ENCODE measurements around the gene MSMP.

MSMP gene

DNA sequence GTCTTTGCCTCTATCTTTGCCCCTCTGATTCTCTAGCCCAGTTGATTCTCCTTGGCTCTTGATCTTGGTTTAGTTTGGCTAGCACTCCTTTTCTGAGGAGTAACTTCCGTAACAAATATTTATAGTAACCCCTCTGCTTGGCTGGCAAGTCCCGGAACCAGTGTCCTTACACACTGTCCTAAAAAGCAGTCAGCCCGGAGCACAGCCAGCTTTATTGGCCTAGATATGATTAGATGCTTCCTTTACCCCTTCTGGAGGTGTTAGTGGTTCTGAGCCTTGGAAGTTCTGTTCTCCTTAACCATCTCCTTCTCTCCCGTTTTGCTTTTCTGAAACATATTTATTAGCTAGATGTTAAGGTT is 17.0 kb upstream of the MSMP start:
- DNase-seq, result no peak

DNA sequence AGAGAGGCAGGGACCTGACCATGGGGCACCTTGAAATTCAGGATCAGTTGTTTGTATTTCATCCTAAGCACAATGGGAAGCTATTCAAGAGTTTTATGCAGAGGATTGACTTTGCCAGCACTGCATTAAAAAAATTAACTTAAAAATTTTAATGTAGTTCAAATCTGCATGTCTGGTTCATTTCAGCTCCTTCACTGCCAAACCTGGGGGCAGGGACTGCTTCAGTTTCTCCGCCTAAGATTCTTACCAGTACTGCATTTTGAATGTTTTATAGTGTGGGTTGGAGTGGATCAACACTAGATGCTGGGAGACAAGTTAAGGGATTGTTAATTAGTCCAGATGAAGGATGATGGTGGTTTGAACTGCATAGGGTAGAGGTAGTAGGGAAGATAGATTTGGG is 15.7 kb upstream of the MSMP start:
- no peak for DNase-seq

DNA sequence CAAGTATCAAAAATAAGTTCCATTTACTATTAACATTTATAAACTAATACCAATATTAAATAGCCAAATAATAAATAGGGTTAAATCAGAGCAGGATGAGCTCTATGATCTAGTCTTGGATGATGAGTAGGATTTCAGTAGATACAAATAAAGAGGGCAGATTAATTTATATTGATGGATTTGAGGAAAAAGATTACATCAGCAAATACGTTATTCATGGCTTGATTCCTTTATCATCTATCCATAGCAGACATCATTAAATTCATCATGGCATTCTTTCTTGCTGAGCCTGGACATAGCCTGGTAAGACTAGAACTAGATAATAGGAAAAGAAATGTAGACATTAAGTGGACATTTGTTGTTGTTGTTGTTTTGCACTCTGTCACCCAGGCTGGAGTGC is 13.4 kb upstream of the MSMP start:
- DNase-seq, result no peak

DNA sequence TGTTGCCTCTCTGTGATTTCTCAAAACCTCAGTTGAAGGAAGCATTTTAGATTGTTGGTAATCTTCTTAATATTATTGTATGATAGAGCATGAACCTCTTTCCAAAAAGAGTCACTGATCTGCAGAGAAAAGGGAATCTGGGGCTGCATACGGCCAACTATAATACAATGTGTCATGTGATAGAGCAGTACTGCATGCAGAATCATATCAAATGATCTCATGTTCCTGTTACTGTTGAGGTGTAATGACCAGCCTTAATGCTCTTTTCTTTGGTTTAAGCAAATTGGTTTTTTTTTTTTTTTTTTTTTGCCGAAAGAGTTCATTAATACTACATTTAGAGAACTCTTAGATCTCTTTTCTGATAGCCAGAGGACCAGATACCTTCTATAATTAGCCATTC is 12.9 kb upstream of the MSMP start:
- DNase-seq, result no peak

DNA sequence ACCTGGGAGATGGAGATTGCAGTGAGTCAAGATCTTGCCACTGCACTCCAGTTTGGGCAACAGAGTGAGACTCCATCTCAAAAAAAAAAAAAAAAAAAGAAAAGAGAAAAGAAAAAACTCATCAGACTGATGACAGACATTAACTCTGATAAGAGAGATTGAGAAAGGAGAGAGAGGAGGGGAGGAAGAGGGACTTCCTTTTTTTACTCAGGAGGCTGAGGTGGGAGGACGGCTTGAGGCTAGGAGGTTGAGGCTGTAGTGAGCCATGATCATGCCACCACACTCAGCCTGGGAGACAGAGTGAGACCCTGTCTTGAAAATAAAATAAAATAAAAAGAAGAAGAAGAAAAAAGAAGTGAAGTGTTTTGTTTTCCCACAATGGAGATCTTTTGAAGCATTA is 9.7 kb upstream of the MSMP start:
- no peak for DNase-seq

DNA sequence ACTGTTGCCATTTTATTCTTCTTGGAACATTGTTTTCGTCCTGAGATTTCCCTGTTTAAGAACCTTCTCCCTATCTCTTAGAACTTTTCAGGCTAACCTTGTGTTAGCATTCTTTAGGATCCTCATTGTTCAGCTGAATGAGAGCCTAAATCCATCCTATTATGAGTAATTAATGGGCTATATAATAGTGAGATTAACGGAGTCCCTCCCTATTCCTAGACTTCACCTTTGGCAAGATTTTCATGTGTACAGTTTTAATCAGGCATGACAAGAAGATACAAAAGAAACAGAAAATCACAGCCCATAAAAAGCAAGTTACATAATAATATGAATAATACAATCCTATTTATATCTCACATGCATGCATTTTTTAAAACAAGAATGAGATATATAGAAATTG is 9.1 kb upstream of the MSMP start:
- no peak for DNase-seq

DNA sequence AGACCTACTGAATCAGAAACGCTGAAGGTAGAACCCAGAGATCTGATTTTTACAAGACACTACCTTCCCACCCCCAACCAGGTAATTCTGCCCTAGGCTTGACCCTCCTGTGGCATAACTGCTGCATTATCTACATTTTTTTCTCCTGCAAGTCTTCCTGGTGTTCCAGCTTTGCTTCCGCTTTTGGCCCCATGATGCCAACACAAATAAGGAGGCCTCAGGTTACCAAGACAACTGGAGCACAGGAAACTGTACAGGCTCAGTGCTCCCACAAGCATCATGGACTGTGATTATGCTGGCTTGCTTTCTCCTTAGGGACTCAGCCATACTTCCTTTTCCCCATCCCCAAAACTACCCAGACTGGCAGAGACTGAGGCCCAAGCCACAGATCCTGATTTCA is 6.6 kb upstream of the MSMP start:
- no peak for DNase-seq

DNA sequence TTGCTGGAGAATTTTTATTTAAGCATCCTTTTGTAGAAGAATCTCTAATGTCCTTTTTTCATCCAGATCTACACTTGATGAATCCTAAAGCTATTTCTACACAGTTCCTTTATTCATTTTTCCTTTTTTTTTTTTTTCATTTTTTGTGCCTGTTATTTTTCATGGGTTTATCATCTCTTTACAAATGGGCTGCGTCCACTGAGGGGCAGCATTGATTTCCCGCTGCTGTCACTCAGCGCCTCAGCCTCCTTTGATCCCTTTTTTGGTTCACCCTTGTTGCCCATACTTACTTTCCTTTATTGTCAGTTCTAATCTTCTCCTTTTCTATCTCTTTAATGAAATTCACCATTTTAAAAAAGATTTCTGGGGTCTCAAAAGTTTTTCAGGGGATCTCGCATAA is 5.7 kb upstream of the MSMP start:
- DNase-seq, result no peak

DNA sequence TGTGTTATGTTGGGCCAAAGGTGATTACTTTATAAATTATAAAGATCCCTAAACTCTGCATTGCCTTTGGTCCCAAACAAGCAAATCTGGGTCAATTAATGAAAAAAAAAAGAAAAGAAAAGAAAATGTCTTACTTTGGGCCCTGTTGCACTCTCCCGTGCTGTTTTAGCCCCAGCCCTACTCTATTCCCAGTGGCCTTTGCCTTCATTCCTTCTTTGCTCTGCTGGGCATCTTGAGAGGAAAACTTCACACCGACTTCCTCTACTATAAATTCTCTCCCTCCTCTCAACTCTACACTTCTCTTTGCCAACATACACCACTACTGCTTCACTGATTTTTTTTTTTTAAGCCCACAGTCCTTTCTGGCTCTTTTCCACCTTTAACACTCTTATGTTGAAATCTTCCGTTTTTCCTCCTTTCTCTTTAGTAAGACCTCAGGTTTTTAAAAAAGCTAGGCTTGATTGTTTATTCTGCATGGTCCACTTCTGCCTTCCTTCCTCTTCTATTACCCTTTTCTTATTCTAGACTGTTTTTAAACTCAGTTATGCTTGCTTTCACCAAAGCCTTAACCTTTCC is 4.5 kb upstream of the MSMP start:
- no peak for DNase-seq

DNA sequence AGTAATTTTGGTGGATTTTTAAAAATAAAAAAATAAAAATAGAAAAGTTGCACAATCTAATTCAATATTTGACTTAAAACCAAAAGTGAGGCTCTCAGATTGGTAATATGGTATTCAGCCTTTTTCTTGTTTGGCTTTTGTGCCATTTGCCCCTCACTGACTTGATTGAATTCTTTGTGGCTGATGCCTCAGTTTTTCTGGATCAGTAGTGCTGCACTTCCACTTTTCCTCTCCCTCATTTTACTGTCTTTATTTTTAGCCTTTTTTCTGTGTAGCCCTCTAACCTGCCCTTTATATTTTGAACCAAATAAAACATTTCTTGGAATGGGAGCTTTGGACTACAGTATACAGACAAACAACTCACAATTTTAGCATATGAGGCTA is 3.8 kb upstream of the MSMP start:
- no peak for DNase-seq

DNA sequence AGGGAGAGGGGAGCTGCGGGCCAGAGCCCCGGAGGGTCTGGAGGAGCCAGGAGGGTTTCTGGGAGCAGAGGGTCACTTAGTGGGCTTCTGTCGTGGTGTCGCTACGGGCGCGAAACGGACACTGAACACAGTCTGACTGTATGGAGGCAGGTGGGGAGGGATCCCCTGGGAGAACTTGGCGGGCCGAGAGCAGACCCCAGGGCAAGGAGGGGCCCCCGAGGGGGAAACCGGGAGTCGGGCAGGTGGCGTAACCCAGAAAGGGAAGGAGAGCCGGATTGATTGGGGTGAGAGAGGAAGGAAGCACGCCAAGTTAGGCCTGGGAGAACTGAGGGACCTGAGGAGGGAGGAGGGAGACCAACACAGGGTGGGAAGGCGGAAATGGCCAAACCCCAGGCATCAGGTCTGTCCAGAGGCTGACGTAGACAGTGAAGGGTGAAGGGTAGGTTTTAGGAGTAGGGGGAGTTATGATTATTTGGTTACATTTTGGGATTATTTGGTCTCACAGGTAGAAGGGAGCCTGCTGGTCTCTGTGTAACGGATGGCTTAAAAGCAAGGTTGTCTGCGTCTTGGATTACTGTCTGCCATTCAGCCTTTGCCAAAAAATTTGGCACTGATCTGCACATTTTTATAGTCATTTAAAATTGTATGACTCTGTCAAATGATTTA is 3.3 kb upstream of the MSMP start:
- DNase-seq, result peak in 1 of 2 donors; percentile 8

DNA sequence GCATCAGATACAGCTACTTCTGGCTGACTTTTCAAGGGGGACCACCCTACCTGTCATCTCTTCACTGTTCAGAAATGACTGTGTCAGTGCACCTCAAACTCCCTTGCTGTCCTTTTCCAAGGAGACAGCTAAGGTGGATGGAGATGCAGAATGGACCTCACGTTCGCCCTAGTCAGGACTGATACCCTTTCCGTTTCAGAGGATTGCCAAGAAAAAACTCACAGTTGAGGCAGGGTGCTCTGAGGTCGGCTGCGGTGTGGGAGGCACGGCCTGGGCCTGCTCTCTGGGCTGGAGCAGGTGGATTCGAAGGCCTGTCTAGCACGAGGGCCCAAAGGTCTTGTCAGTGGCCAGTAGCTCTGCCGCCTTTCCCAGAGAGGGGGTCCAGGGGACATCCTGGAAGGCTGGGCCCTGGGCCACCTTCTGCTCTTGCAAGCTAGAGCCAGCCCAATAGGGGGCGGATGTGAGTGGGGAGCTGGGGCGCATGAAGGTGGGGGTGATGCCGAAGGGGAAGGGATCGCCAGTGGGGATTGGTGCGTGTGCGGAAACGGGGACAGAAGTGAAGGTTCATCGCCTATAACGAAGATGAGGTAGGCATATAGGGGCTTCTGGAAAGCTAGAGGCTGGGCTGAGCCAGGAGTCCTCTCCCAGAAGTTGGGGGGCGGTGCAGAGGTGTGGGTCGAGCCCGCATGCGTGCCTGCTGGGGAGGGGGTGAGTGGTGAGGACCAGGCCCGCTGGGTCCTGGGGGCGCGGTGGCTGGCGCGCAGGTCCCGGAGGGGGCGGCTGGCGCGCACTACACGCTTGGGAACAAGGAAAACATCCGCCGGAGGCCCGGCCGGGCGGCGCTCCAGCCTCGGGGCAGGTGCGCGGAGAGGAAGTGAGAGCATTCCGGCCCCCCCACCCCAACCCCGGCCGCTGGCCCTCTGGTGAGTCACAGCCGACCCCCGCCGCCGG is 2.5 kb upstream of the MSMP start:
- DNase-seq, result peak; percentile 76 to 82

DNA sequence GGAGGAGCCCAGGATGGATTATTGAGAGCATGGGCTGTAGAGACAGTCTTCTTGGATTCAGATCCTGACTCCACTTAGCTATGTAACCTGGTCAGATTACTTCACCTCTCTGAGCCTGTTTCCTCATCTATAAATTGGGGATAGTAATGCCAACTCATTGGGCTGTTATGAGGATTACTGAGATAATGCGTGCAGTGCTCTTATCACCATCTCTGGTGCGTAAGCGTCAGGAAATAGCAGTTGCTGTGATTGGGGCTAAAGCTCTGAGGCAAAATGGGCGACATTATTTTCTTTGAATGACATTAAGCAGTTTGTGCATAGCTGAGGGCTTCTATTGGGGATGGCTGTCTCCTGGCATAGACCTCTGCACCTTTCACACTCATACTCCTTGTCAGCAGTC is 995 bp upstream of the MSMP start:
- no peak for DNase-seq

DNA sequence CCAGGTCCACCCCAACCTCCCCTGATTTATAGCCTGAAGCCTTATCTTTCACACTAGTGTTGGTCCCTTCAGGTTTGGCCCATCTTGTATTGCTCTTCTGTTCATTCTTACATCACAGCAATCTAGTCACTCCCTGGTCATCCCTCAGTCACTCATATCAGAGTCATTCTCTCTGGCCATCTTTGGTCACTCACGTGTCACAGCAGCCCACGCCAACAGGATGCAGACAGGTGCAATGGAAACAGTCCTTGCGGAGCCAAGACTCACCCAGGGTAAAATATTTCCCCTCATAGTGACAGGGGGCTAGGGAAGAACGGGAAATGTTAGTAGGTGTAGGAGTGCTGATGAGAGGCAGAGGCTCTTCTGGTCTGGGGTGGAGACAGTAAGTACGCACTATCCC is 610 bp downstream of the MSMP start:
- no peak for DNase-seq

DNA sequence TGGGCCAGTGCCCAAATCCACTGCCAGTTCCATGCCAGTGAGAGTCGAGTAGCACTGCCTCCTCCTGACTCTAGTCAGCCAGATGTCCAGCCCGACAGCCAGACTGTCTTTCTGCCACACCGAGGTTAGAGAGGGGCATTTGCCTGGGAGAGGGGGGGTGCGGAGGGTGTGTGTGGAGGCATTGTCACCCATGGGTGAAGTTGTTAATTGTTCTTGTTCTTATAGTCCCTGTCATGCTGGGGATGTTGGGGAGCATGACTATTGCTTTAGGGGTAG is 3.9 kb downstream of the MSMP start:
- no peak for DNase-seq

DNA sequence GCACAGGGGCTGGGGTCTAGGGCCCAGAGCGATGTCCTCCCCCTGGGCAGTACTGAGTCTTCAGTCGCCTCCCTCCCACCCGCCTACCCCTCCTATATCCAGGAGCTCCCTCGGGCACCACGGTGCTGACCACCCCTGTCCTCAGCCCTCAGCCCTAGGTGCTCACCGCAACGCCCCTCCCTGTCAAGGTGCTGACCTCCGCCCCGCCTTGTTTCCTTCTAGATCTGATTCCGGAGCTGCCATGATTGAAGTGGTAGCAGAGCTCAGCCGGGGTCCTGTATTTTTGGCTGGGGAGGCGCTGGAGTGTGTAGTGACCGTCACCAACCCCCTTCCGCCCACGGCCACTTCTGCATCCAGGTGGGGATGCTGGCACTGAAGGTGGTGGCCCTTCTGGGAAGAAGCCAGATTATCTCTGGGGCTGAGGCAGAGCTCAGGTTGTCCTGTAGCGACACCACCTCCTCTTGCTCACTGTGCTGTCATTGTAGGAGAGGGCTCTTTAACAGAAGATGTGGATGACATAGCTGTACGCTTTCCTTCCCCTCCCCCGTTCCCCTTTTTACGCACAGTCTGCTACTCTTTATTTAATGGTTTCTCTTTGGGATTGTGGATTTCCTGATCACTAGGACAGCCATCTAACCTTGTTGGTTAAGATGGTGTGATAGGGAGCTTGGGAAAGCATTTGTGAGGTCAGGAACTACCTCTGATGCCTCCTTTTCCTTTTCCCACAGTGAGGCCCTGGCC is 4.4 kb downstream of the MSMP start:
- peak; percentile 31 to 36 for DNase-seq

DNA sequence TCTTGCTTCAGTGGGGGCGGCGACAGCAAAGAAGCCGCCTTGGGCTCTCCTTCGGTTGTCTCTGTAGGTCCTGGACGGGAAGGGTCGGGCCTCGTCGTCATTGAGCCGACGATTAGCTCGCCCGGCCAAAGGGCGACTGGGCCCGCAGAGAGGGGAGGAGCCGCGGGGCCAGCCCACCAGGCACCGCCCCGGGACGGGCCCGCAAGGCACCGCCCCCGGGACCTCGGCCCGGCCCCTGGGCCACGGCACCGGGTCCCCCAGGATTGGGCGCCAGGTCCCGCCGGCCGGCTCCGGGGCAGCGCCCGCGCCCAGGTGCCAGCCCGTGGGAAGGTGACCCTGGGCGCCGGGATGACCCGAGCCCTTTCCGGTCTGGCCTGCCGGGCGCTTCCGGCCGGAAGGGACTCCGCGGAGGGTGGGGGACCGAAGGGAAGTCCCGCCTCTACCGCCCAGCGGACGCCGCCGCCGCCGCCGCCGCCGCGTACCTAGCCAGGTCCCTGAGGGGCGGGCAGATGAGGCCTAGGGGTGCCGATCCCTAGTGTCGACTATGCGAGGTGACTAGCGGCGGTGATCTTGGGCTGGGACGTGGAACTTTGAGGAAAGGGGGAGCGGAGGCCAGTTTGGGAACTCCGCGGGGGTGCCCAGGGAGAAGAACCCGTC is 5.1 kb downstream of the MSMP start, which contains the start of the genes GBA2 and RGP1:
TSS of gene GBA2 (minus strand) at position 371 of the 657 bp plus-strand sequence. CDS start 524 bp downstream, outside the sequence.
TSS of gene RGP1 (plus strand) at position 430 of the 657 bp plus-strand sequence. CDS start 469 bp downstream, outside the sequence.
- DNase-seq, result peak; percentile 52 to 66

DNA sequence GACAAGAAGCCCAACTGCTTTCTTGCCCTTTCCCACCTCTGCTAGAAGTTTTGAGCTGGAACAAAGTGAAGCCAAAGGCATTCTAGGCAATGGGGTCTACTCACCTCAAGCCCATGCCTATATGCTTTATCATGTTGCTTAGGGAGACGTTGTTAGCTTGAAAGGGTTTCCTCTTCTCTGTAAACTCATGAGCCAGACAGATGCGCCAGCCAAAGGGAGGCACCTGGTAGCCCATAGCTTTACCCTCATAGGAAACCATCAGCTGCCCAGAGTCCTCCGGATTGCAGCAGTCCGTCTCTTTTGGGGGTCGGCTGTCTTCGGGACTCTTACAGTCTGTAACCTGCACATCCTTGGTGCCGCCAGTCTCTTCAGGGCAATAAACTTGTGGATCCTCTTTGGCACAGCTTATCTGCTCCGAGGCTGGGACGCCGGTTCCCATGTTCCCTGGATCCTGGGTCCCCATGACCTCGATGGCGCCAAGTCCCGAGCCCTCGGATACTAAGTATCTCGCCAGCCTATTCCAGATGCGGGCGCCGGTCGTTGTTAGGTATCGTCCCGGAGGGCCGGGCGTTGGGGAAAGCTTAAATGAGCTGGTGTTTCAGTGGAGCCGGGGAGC is 5.7 kb downstream of the MSMP start:
- DNase-seq, result no peak

DNA sequence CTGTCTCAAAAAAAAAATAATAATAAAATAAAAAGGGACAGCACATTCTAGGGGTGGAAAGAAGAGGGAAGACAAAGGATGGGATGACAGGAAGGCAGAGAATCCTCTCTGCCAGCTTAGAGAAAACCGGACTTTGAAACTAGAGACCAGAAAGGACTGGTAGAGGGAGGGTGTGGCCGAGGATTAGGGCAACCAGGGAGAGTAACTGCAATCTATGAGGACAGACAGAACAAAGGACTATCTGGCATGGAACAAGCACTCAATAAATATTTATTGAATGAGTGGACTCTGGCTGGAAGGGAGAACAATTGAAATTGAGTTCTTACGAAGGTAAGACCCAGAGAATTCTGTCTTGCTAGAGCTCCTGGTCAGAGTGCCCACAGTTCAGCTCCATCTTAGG is 7.5 kb downstream of the MSMP start:
- no peak for DNase-seq

DNA sequence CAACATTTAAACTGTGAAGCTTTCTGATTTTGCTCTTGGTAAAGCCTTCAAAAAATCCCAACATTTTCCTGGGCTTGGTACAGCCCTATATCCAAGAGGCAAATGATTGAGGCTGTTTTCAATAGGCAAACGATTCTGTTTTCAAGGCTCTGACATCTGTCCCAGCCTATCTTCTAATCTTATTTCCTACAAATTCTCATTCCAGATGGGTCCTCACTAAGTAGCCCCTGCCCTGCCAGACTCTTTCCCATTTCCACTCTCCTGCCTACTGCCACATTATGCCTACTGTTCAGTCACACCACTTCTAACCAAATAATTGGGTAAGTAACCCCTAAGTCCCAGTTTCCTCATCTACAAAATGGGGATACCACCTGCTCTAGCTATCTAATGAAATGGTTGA is 8.5 kb downstream of the MSMP start:
- no peak for DNase-seq

DNA sequence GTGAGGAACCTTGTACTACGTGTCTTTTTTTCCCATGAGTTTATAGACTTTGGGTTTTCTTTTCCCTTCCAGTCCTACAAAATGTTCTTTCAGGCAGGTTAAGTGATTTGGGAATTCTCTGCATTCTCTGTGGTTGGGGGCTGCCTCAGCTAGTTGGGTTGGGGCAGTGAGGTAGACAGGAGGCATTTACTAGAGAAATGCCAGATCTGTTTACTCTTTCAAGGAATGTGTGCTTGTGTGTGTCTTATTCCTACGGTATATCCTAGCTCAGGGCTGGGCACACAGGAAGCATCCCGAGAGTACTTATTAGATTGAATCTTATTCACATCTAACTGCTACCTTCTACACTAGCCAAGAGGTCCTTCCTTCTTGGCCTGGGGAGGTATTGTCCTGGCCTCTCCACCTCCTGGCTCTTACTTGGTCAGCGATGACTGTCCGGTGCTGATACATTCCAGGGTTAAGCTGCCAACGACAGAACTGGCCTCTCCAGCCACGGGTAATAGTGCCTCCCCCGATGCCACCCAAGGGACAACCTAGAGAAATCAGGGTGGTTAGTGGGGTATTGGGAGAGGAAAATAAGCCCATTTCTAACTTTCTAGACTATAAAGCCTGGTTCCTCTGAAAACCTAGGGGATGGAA is 10.1 kb downstream of the MSMP start:
- DNase-seq, result no peak

DNA sequence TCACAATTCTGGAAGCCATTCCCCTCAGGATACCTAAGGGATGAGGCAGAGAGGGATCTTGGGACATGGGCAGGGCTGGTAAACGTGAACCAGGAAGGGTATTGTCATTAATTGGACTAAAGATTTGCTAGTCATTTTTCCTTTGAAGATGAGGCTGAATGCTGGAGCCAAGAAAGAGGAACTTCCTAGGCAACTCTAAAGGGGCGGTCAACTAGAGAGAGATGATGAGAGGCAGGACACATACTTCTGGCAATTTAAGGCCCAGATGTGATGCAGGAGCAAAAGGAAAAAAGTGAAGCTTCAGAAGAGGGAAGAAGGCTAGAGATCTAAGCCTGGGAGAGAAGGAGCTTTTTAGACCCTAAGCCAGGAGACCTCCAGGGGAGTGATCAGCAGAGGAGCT is 10.6 kb downstream of the MSMP start:
- no peak for DNase-seq

All from activated CD4-positive, alpha-beta T cell treated with anti-CD3 and anti-CD28 coated beads for 4 hours (primary cell).